Islet of Langerhans (tissue), 1 donor: Measurements from ENCODE around the gene PRRC2A.

Source experiments
- FAIRE-seq: peaks from one replicate; lab custom pipeline; 2011; peaks lifted over from hg19 to GRCh38; lab: Jason Lieb, UNC

PRRC2A gene

GRCh38 chr6:31666337-31666965, 45.9 kb downstream of the PRRC2A start:
- FAIRE-seq: no peak

- no peak for FAIRE-seq
Measured at GRCh38 chr6:31669676-31670075, 49.2 kb downstream of the PRRC2A start, which contains the start of gene LY6G5B. LY6G5B (plus strand) TSS chr6:31669976; CDS start chr6:31670951, 975 bp downstream.

- no peak for FAIRE-seq
Measured at GRCh38 chr6:31676322-31676903, 55.9 kb downstream of the PRRC2A start.

- FAIRE-seq: no peak
Measured at GRCh38 chr6:31676904-31677303, 56.4 kb downstream of the PRRC2A start.

- no peak for FAIRE-seq
Measured at GRCh38 chr6:31677955-31678354, 57.4 kb downstream of the PRRC2A start.

- peak; percentile 64 for FAIRE-seq
Measured at GRCh38 chr6:31680226-31681134, 60.0 kb downstream of the PRRC2A start, which contains the start of gene LY6G5C. LY6G5C (minus strand) TSS chr6:31681067; CDS start chr6:31680373, 694 bp downstream.

- FAIRE-seq: no peak
Measured at GRCh38 chr6:31681135-31681671, 60.7 kb downstream of the PRRC2A start.

GRCh38 chr6:31683591-31683990, 63.1 kb downstream of the PRRC2A start:
- no peak for FAIRE-seq

GRCh38 chr6:31686483-31686882, 66.0 kb downstream of the PRRC2A start:
- FAIRE-seq: no peak

GRCh38 chr6:31687321-31687720, 66.8 kb downstream of the PRRC2A start:
- FAIRE-seq: no peak
